ENCODE data around the gene EPN2.

DNA sequence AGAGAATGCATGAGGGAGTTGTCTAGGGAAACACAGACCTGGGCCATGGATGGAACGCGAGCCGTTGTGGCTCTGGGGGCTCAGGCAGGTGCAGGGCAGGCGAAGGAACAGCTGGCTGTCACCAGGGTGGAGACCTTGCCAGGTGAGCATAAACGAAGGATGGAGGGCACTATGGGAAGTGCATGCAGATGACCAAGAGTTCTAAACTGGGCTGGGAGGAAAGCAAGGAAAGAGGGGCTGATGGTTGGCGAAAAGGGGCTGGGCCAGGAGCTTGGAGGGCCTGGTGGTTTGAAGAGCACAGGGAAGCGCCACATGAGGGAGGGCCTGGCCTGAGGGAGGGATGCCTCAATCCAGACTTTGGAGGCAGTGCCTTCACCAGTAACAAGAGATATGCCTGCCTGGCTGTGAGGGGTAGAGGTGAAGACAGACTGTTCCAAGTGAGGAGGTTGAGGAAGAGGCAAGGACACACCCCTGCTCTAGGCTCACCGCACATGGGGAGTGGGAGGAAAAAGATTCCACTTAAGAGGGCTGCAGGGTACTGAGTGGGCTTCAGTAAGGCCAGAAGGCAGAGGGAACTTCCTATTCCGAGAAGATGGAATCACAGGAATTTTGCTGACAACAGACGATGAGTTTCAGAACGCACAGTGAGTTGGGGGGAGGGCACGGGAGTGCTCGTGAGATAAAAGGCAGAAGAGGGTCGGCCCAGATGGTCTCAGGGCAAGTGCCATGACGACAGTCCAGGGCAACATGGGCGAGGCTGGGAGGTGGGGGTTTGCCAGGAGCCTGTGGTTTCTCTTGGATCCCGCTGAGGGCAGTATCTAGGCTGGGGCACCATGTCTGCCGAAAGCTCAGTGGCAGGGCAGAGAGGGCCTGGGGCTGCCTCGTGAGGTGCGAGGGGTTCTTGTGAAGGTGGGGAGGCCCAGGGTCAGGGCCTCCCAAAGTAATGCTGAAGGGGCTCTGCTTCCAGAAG lies 104.8 kb downstream of the EPN2 start:
- TF ChIP-seq, protein P1, sequence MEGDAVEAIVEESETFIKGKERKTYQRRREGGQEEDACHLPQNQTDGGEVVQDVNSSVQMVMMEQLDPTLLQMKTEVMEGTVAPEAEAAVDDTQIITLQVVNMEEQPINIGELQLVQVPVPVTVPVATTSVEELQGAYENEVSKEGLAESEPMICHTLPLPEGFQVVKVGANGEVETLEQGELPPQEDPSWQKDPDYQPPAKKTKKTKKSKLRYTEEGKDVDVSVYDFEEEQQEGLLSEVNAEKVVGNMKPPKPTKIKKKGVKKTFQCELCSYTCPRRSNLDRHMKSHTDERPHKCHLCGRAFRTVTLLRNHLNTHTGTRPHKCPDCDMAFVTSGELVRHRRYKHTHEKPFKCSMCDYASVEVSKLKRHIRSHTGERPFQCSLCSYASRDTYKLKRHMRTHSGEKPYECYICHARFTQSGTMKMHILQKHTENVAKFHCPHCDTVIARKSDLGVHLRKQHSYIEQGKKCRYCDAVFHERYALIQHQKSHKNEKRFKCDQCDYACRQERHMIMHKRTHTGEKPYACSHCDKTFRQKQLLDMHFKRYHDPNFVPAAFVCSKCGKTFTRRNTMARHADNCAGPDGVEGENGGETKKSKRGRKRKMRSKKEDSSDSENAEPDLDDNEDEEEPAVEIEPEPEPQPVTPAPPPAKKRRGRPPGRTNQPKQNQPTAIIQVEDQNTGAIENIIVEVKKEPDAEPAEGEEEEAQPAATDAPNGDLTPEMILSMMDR (conservative IDR thresholded peaks at IDR 0.05 in 1 of 2, IDR thresholded peaks at IDR 0.05 in 1 of 2; ENCODE audit: low read depth in 1 of 2, low read length in 2 of 2), result no peak
- no peak for TF ChIP-seq EZH2 (IDR thresholded peaks at IDR 0.05; ENCODE audit: low read length, missing control alignments)
